Ishikawa (cell line): ENCODE measurements around the gene SIGLEC11.

ENCODE experiments used
- CEBPB ChIP-seq: IDR thresholded peaks from 2 replicates; pipeline ENCODE4 v1.6.1; 2012
- CREB1 ChIP-seq: IDR thresholded peaks from 2 replicates; pipeline ENCODE4 v1.6.1; 2012; ENCODE audit warnings: low read depth
- EGR1 ChIP-seq: IDR thresholded peaks from 2 replicates; pipeline ENCODE4 v1.6.1; 2012
- EP300 ChIP-seq: IDR thresholded peaks from 2 replicates; pipeline ENCODE4 v1.6.1; 2012; ENCODE audit warnings: borderline replicate concordance
- FOXM1 ChIP-seq: IDR thresholded peaks from 2 replicates; pipeline ENCODE4 v1.6.1; 2012; ENCODE audit warnings: low read depth, borderline replicate concordance
- MAX ChIP-seq: IDR thresholded peaks from 2 replicates; pipeline ENCODE4 v1.6.1; 2012
- NFIC ChIP-seq: IDR thresholded peaks from 2 replicates; pipeline ENCODE4 v1.6.1; 2012
- RAD21 ChIP-seq: IDR thresholded peaks from 2 replicates; pipeline ENCODE4 v1.6.1; 2012; ENCODE audit warnings: low read depth
- REST ChIP-seq: IDR thresholded peaks from 2 replicates; pipeline ENCODE4 v1.6.1; 2012; ENCODE audit warnings: low read depth, mild to moderate bottlenecking
- TAF1 ChIP-seq: IDR thresholded peaks from 2 replicates; pipeline ENCODE4 v1.6.1; 2012; ENCODE audit warnings: low read depth, mild to moderate bottlenecking
- TCF12 ChIP-seq: IDR thresholded peaks from 2 replicates; pipeline ENCODE4 v1.6.1; 2012; ENCODE audit warnings: low read depth
- TEAD4 ChIP-seq: IDR thresholded peaks from 2 replicates; pipeline ENCODE4 v1.6.1; 2012
- USF1 ChIP-seq: IDR thresholded peaks from 2 replicates; pipeline ENCODE4 v1.6.1; 2012
- YY1 ChIP-seq: IDR thresholded peaks from 2 replicates; pipeline ENCODE4 v1.6.1; 2012; ENCODE audit warnings: low read depth
- ZBTB7A ChIP-seq: IDR thresholded peaks from 2 replicates; pipeline ENCODE4 v1.6.1; 2012; ENCODE audit warnings: low read depth

Gene SIGLEC11

GRCh38 chr19:49911381-49912145 lies 49.4 kb downstream of the SIGLEC11 start:
- TF ChIP-seq TEAD4 (no peak), FOXM1 (no peak), EP300 (no peak), CEBPB (no peak), RAD21 (no peak), EGR1 (no peak)

GRCh38 chr19:49910179-49910578 lies 50.8 kb downstream of the SIGLEC11 start:
- no peak for TF ChIP-seq RAD21
- TF ChIP-seq CREB1, result no peak
- no peak for TF ChIP-seq NFIC
- no peak for TF ChIP-seq EP300
- no peak for TF ChIP-seq CEBPB

GRCh38 chr19:49908480-49909420 lies 52.2 kb downstream of the SIGLEC11 start:
- no peak for TF ChIP-seq NFIC
- TF ChIP-seq MAX, result no peak
- TF ChIP-seq EGR1, result no peak
- TF ChIP-seq RAD21, result no peak
- no peak for TF ChIP-seq TCF12
- no peak for TF ChIP-seq REST
- no peak for TF ChIP-seq YY1
- no peak for TF ChIP-seq CEBPB
- TF ChIP-seq EP300, result no peak

- TF ChIP-seq NFIC (no peak), FOXM1 (no peak), USF1 (no peak), TEAD4 (no peak), ZBTB7A (no peak), RAD21 (no peak), YY1 (no peak), EP300 (no peak), EGR1 (no peak), CREB1 (no peak), TAF1 (no peak), REST (no peak), TCF12 (no peak)
Observed at GRCh38 chr19:49907745-49908446, 53.1 kb downstream of the SIGLEC11 start.

- TF ChIP-seq TAF1 (no peak), FOXM1 (no peak)
Observed at GRCh38 chr19:49906879-49907564, 54.0 kb downstream of the SIGLEC11 start.

- TF ChIP-seq EGR1 (no peak), REST (no peak), CREB1 (no peak), EP300 (no peak), CEBPB (no peak), FOXM1 (no peak), MAX (no peak), TAF1 (no peak), USF1 (no peak)
Observed at GRCh38 chr19:49904136-49904535, 56.8 kb downstream of the SIGLEC11 start.
